Transverse colon (tissue), 3 donors: ENCODE results near the gene CACNA1E.

Source experiments
- POLR2A ChIP-seq: fragments of 450-650 bp; IDR thresholded peaks from one replicate; pipeline ENCODE4 v1.6.1; 2016; ENCODE audit warnings: antibody characterized with exemption, mild to moderate bottlenecking, moderate library complexity
- TF ChIP-seq, protein P1 (sequence below), 5 experiments: fragments of 200-600 bp in 3 of 5; fragments of 450-650 bp in 2 of 5; sonication (generic) in 3 of 5; IDR thresholded peaks; 1 replicate in 2 of 5; 2 replicates in 3 of 5; pipeline ENCODE4 v1.5.1; 2016 to 2017; ENCODE audit warnings: antibody characterized with exemption in 5 of 5, inconsistent platforms in 3 of 5, mild to moderate bottlenecking in 2 of 5, moderate library complexity in 1 of 5

DNA sequence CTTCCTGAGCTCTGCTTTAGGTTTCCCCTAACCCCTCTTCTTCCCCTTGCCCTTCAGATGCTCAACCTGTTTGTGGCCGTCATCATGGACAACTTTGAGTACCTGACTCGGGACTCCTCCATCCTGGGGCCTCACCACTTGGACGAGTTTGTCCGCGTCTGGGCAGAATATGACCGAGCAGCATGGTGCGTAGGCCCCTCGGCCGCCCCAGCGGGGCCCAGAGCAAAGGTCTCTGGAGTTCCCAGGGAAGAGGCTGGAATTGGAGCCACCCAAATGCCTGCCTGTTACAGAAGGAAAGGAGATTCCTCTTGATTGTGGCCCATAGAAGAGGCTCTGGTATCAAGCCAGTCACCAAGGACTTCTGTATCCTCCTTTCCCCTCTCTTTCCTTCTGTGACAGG is 292.7 kb downstream of the CACNA1E start:
- TF ChIP-seq, protein P1, sequence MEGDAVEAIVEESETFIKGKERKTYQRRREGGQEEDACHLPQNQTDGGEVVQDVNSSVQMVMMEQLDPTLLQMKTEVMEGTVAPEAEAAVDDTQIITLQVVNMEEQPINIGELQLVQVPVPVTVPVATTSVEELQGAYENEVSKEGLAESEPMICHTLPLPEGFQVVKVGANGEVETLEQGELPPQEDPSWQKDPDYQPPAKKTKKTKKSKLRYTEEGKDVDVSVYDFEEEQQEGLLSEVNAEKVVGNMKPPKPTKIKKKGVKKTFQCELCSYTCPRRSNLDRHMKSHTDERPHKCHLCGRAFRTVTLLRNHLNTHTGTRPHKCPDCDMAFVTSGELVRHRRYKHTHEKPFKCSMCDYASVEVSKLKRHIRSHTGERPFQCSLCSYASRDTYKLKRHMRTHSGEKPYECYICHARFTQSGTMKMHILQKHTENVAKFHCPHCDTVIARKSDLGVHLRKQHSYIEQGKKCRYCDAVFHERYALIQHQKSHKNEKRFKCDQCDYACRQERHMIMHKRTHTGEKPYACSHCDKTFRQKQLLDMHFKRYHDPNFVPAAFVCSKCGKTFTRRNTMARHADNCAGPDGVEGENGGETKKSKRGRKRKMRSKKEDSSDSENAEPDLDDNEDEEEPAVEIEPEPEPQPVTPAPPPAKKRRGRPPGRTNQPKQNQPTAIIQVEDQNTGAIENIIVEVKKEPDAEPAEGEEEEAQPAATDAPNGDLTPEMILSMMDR (IDR thresholded peaks at IDR 0.05) = no peak
- TF ChIP-seq POLR2A = no peak
